Activated T-cell treated with anti-CD3 and anti-CD28 coated beads for 24 hours (primary cell): Measurements from ENCODE around the gene SARDH.

Experiments used
- DNase-seq: peaks from one replicate; pipeline ENCODE4 v3.0.0-alpha.2; 2020; ENCODE audit warnings: low read depth

Gene SARDH

DNA sequence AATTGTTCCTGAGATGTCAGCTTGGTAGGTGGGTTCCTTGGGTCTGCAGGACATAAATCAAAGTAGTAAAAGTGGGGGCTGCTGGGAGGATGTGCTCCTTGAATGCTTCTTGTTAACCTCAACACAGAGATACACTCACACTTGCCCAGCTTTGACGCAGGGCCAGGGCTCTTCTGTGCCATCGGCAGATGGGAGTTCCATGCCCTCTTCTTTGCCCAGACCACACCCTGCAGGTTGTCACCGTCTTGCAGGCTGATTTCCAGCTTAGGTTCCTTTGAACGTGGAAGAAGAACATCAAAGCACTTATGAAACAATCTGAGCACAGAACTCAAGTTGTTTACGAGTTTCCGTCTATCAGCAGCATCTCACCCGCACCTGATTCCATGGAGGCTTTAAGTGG lies 91.0 kb downstream of the SARDH start:
- no peak for DNase-seq

- DNase-seq, result no peak
These were observed 93.0 kb downstream of the SARDH start for GRCh38 chr9:133645021-133645765.

GRCh38 chr9:133643978-133644760 lies 94.0 kb downstream of the SARDH start:
- DNase-seq, result no peak

GRCh38 chr9:133643362-133643755 lies 94.8 kb downstream of the SARDH start:
- no peak for DNase-seq

DNA sequence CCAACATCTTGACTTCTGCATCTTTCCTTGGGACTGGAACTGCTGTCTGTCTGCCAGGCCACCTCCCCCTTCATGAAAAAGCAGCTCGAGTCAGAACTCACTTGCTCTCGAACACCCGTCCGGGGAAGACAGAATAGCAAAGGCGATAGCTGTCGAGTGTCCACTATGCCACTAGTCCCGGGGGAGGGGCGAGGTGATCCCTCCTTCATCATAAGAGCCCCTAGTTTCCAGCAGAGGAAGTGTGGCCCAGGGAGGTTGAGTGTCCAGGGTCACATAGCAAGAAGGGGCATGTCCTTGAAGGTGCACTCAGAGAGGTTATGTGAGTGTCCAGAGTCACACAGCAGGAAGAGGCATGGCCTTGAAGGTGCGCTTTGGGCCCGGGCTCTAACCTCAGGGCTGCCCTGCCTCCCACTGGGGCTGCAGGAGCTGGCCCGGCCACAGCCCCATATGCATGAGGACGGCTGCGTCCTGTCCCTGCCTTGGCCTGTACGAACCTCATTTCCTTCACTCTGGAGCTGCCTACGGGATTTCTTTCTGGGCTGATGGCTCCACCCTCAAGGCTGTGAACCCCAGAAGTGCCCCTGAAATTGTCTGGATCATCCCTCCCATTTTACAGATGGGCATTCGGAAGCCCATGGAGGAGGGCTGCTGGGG lies 95.3 kb downstream of the SARDH start:
- DNase-seq, result no peak

DNA sequence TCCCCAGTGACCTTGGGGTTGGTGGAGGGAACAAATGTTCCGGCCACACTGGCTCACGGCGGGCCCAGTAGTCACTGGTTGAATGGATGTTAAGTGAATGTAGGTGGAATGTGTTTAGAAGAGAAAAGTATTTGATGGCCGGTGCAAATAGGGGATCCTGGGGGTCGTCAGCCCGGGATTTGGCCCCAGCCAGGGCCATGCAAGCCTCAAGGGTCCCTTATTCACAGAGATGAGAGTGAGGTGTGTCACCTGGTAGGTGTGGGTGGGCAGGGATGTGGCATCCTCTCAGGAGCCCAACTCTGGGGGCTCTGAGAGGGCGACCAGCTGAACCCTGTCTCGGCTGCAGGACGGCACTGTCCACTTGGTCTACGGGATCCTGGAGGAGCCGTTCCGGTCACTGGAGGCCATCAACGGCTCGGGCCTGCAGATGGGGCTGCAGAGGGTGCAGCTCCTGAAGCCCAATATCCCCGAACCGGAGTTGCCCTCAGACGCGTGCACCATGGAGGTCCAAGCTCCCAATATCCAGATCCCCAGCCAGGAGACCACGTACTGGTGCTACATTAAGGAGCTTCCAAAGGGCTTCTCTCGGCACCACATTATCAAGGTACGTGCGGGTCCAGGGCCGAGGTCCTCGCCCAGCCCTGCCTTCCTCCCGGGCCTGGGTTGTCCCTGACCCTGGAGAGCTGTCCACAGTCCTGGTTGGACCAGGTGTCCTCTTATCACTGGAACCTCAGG lies 96.1 kb downstream of the SARDH start:
- DNase-seq, result no peak

DNA sequence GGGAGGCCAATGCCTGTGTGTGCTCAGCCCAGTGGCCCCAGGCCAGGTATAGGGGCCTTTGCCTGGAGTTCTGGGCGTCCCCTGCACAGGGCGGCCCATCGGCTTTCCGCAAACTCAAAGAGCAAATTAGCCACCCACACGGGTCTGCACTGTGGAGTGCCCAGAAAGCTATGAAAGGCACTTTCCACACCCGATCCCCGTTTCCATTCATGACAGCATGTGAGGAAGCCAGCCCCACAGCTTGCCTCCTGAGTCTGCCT lies 96.8 kb downstream of the SARDH start:
- DNase-seq, result no peak

- DNase-seq, result no peak
These were observed 97.4 kb downstream of the SARDH start for GRCh38 chr9:133640580-133641395.

DNA sequence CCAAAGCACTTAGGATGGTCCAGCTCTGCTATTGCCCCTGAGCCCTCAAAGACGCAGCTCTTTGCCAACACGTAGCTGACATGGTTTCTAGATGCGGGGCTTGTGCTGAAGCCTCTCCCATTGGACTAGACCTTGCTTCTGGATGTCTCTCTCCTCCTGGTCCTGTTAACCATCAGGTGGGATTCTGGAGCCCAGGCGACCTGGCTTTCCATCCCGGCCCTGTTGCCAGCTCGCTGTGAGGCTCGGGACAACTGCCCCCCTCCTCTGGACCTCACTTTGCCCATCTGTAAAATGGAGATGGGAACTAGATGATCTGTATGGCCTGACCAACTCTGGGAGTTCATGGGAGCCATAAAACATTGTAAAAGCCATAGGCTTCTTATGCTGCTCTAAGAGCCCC lies 98.0 kb downstream of the SARDH start:
- no peak for DNase-seq

- no peak for DNase-seq
These were observed 98.5 kb downstream of the SARDH start for GRCh38 chr9:133639613-133640012.

GRCh38 chr9:133638711-133639110 lies 99.4 kb downstream of the SARDH start:
- DNase-seq, result no peak

DNA sequence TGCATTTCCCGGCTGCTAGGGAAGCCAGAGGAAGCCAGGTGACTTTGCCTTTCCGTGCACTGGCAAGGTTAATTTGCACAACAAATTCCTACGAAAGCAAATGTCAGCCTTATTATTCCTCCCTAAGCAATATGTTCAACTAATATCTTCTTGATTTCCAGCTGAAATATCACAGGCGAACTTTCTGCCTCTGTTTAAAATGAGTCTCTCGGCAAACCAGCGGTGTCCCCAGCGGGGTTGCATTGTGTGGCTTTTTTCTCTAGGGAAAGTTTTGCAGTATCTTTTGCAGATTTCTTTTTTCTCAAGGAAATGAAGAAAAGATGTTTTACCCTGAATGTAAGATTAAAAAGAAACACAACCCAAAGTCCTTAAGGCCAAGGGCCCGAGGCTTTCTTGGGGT lies 100.1 kb downstream of the SARDH start:
- no peak for DNase-seq

DNA sequence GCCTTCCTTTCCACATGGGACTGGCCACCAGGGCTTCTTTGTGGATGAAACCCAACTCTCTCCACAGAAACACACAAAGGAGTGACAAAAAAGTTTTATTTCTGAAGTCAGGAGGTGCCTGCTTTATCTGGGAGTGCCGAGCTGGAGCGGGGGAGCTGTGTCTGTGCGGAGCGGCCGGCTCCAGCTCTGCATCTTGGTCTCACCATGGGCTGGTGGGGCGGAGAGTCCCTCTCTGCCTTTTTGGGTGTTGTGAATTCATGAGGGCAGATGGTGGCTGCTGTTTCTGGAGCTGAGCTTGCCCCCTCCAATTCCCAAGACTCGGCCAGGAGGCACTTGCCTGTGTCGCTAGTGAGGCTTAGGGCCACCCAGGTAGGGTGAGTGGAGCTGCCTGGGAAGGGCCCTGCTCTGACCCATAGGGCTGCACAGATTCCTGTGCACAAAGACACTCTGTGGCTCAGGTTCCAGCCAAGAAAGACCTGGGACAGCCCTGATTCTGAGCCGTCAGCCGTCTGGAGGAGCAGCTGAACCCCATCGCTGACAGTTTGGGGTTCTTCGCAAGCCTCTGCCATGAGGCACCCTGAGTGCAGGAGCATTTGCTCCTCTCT lies 100.6 kb downstream of the SARDH start:
- no peak for DNase-seq

DNA sequence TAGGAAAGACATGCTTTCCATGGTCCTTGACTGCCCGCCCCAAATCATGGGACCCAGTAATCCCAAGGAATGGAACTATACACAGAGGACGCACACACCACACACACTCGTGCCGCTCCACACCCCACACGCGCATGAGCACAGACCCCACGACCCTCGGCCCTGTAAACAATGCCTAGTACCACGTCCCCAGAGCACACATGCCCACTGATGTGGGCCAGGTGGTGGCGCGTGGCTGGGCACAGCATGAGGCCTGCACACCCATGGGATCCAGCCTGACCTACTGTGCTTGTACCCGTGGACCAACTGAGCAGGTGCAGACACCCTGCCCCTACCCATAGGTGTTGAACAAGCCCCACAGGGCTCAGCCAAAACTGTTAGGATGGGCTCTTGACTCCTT lies 101.2 kb downstream of the SARDH start:
- no peak for DNase-seq

GRCh38 chr9:133635533-133636531 lies 102.3 kb downstream of the SARDH start, which contains the start of gene DBH:
DBH (plus strand) TSS chr9:133636363; CDS start chr9:133636372, 9 bp downstream.
- DNase-seq, result no peak

- DNase-seq, result no peak
These were observed 103.1 kb downstream of the SARDH start for GRCh38 chr9:133635098-133635497.

DNA sequence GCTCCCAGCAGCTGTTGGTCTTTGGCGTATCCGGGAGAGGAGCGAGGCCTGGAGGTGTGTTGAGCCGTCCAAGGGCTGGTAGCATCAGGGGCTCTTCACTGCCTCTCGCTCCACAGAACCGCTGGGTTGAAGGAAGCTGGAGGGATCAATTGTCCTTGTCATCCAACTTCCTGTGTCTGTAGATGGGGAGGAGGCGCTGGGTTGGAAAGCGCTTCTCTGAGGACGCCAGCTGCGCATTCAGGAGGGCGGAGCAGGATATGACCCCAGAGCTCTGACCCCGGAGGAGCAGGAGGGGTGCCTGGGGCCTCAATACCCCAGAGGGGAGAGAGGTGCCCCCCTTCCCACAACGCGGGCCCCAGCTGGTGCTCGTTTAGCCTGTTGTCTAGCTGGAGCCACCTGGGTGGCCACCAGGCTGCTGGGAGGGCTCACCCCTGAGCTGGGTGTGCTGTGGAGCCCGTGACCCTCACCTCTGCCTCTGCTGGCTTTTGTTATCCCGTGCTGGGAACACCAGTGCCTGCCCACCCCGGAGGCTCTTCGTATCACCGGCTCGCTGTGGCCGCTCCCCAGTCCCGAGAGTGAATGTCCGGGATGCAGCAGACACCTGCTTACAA lies 104.0 kb downstream of the SARDH start:
- DNase-seq, result no peak

- DNase-seq, result no peak
These were observed 104.5 kb downstream of the SARDH start for GRCh38 chr9:133633681-133634080.
